ENCODE data around the gene CPE.
A peak's percentile ranks its signal among the peaks of the same experiment; 100 is the strongest.

Gene CPE

GRCh38 chr4:165516281-165516833, 137.5 kb downstream of the CPE start:
- no peak for DNase-seq

- no peak for DNase-seq
These were observed 138.4 kb downstream of the CPE start for GRCh38 chr4:165517216-165517615.

DNA sequence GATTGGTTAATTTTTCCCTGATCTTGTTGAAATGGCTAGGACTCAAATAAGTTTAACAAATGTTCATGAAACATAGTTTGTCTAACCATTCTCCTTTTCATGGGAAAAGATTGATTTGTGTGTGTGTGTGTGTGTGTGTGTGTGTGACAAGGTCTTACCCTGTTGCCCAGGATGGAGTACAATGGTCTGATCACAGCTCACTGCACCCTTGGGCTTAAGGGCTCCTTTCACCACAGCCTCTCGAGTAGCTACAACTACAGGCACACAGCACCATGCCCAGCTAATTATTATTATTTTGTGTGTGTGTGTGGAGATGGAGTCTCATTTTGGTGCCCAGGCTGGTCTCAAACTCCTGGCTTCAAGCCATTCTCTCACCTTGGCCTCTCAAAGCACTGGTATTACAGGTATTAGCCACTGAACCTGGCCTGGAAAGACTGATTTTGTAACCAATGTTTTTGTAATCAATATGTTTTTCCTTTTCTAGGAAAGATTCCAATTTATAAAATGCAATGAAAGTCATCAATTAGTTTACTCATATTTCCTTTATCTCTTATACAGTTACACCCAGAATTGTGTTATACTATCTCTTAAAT, 139.3 kb downstream of the CPE start:
- DNase-seq: no peak

DNA sequence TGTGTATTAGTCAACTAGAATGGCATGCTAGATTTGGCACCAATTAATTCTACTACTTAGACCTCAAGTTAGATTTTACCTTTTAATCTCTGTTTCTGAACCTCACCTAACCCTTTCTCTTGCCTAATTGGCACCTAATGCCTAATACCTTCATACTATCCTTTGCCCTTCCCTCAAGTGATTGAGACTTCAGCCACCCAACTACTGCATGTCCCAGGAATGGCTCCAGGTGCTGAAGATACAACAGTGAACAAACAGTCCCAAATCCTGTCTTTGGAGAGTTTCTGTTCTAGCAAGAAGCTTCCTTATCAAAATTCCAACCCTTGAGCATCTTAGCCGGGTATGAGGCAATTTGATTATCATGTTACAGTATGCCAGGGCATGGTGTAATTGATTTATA, 139.9 kb downstream of the CPE start:
- DNase-seq: no peak

DNA sequence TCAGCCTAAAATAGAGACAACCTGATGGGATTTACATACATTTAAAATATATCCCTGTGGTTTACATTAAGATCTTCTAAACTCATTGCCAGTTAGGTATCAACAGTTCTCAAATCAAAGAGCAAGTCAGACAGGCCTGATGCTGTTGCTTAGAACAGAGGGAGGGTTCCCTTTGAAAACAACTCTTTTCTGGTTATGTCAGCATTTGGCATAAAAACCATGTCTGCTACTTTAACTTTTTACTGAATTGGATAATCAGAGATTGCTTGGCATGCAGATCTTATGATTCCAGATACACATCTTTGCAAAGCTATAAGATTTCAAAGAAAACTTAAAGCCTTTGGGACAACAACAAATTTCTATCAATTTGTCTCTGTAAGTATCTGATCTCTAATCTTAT, 140.8 kb downstream of the CPE start:
- no peak for DNase-seq

DNA sequence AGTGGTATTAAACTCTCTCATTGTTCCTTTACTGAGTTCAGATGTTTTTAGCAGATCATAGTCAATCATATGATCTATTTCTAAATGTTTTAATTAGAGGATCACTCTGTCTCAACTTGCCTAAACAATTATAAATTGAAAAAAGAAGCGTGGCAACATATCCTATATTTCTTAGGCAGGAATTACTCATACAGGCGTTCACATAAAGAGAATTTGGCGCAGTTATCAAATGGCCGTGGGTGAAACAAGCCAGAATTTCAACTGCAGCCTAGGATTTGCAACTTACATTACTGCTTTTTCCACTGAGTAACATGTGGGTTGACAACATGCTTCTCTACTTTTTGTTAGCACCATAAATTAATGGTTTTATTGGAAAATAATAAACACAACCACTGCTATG, 141.3 kb downstream of the CPE start:
- no peak for DNase-seq

- DNase-seq: no peak
These were observed 143.2 kb downstream of the CPE start for GRCh38 chr4:165522050-165522449.

DNA sequence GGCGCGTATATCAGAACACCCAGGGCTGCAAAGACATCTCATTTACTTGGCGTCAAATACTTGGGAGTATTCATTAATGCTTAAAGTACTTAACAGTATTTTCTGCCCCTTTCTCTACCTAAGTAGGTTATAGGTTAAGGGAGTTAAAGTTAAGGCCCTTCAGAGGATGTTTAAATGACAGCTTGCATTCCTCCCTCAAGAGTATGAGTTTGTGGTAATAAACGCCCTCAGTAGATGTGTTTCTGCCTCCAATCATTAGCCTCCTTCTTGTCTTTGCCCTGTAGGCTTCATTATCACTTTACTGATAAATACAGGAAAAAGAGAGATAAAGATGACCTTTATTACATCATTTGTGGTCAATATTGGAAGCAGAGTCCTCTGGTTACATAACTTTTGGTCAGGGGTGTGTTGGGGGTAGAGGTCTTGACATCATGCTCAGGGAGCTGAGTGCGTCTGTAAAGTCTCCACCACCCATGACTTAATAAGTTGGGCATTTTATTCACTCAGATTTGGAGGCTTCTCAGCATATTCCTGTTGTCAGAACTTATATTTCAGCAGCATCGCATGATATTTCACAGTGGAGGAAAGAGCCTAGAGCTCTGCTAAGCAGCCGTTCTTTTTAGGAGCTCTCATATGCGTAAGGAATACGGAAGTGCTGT, 145.9 kb downstream of the CPE start:
- DNase-seq: no peak

- DNase-seq: peak; percentile 34
These were observed 154.2 kb downstream of the CPE start for GRCh38 chr4:165532976-165533375.

- DNase-seq: peak; percentile 37
These were observed 158.3 kb downstream of the CPE start for GRCh38 chr4:165537028-165537648.

GRCh38 chr4:165539801-165540200, 161.0 kb downstream of the CPE start:
- no peak for DNase-seq

DNA sequence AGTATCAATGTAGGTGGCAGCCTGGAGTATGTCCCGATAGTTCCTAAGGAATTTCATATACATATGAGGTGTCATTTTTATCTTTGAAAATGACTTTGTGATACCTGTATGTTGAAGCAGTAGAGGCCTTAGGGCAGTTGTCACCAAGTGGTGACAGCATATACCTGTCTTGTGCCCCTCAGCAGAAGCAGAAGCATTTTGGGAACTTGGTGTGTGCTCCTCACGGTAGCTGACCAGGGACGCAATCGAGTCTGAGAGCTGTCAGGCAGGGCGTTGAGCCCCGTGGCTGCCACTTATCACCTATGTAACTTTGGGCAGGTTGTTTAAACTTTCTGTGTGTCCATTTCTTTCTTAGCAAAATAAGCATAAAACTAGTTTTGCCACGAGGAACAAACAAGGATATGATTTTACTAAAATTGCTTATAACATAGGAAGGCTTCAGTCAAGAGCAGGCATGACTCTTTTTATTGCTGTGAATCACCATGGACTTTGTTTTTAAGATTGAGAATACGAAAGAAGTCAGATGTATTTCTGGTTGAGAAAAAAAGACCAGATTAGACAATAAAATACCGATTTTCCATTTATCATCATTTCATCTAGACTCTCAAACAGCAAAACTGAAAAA, 161.5 kb downstream of the CPE start:
- no peak for DNase-seq

GRCh38 chr4:165541851-165542459, 163.1 kb downstream of the CPE start:
- DNase-seq: no peak

- no peak for DNase-seq
These were observed 163.7 kb downstream of the CPE start for GRCh38 chr4:165542476-165542875.
